HG03469 (cell line): ENCODE results near the gene GAST.
"Not testable (repeated sequence)": the region's sequence is repeated elsewhere in the genome, so short reads cannot be mapped to it uniquely, and the experiment has no call there.

ENCODE experiments used
- ATAC-seq: cut with Tn5 transposase; IDR thresholded peaks from one replicate; pipeline ENCODE4 v1.9.1; 2021; ENCODE audit warnings: mild to moderate bottlenecking, moderate library complexity, moderate number of reproducible peaks; ENCODE audit not compliant: unreplicated experiment

GAST gene, protein sequence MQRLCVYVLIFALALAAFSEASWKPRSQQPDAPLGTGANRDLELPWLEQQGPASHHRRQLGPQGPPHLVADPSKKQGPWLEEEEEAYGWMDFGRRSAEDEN

DNA sequence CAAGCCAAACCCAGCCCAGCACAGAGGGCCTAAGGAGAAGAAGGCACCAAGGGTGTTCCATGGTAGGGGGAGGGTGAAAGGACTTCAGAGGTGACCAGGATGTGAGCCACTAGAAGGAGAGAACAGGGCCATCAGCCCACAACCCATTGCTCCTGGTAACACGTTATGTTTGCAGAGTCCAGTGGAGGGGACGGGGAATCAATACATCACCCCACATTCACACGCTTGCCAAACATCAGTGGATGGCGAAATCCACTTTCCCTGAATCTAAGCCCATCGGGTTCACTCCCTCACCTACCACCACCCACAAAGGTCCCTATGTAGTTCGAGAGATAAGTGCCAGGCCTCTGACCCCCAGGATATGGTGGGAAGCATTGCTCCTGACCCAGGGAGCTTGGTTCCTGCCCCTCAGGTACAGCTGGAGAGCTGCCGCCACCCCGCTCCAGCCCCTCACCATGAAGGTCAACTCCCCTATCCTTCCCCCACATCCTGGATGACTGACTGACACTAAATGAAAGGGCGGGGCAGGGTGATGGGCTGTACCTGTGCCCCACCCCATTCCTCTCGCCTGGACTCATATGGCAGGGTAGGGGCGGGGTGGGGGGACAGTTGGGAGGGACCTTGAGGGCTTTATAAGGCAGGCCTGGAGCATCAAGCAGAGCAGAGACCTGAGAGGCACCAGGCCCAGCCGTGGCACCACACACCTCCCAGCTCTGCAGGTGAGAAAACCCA lies at the start of gene GAST:
GAST (plus strand) TSS at position 663 of the 732 bp plus-strand sequence. CDS start 3,106 bp downstream, outside the sequence.
- ATAC-seq: no peak

DNA sequence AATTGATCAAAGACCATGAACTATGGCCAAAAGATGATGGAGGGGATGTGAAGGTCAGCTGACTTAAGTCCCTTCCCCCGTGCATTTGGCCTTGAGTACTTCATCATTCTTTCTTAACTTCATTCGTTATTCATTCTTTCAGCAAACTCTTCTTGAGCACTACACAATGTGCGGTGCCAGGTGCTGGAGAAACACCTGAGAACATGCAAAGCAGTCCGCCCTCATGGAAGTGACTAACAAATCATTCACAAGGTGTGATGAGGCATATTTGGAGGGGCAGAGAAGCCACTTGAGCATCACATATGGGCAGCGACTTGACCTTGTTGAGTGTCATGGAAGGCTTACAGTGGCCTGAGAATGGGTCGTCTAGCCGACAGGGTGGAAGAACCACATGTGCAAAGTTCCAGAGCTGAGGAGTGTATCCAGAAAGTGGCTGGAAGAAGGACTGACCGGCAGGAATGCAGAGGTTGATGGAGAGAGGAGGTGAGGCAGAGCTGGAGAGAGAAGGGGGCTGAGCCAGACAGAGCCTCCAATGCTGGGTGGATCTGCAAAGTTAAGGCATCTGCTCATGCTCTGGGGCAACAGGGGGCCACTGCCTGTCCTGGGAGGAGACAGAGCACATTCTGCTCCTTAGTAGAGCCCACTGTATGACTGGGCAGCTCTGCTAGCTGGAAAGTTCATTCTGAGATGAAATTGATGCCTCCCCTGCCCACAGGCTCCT lies 48.5 kb upstream of the GAST start:
- no peak for ATAC-seq

DNA sequence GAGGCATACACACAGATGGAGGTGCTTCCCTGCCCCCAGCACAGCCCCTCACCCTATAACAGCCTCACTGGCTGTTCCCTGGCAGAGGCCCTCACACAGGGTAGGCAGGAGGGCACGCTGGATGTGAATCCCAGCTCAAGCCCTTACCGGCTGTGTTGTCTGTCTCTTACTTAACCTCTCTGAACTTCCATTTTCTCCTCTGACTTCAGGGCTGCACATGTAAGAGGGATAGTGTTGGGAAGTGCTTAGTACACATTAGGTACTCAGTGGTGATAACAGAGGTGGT lies 48.0 kb upstream of the GAST start:
- no peak for ATAC-seq

DNA sequence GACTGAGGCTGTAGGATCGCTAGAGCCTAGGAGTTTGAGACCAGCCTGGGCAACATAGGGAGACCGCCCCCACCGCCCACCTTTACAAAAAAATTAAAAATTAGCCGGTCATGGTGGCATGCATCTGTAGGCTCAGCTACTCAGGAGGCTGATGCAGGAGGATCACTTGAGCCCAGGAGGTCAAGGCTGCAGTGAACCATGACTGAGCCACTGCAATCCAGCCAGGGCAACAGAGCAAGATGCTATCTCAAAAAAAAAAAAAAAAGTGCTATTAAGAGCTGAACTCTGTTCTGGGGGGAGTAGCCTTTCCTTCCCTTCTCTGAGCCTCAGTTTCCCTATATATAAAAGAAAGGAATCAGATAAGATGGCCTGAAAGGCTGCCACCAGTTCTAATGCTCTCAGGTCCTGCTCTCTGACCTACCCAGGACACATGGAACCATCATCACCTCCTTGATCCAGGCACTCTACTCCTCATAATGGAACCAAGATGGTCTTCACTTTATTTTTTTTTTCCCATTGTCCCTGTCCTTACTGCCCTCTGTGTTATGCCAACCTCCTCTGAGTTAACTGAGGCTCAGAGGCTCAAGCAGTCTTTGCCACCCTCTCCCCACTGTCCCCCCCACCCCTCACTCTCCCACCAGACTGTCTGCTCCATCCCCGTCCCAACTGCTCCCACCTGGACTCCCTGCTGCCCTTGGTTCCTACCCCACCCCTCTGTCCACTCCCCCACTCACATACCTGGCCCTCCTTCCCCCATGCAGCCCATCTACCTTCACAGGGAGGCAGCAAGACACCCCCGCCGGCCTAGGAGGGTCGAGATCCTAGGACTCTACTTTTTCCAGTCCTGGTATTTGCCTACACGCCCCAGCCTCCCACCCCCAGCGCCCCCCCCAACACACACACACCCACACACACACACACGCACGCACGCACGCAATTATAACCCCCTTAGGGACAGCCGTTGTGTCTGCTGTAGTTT lies 47.3 kb upstream of the GAST start:
- ATAC-seq: no peak

DNA sequence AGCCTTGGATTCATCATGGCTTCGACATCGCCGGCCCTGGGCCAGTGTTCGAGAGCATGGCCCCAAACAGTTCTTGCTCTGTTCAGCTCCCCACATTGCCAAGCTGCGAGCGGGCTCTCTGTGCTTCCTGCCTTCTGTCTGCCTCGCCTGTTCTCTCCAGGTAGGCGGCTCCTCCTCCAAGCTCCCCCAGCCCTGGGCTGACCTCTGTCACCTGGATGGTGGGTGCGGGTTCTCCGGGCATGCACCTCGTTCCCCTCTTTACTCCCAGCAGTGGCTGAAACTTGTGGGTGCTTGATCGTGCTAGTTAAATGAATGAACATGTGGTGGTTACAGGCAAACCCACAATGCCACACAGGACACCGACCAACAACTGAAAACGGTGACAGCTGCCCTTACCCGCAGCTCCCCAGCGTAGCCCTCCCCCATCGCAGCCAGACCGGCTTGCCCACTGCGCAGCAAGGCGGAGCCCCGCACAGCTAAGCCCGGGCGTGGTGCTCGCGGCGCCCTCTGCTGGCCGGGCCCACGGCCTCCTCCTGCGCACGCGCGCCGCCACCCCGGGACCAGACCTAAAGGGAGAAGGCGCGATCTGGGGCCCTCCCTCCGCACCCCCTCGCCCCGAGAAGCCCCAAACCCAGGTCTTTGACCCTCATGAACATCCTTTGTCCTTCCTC lies 46.4 kb upstream of the GAST start:
- ATAC-seq: peak; percentile 29

DNA sequence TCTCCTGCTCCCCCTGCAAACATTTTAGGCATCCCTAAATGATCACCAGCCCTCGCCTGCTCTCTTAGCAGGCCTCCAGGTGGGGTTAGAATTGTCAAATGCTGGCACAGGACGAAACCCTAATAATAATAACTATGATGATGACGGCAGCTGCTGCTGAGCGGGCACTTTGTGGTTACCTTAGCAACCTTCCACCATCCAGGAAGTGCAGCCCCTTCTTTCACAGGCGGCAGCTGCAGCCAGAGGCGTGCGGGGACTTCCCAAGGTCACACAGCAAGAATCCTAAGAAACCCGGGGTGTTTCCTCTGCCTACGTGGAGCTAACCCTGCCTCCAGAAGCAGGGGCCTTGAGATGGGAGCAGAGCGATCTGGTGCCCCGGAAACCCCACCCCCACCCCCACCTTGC lies 45.9 kb upstream of the GAST start:
- ATAC-seq: peak; percentile 21

DNA sequence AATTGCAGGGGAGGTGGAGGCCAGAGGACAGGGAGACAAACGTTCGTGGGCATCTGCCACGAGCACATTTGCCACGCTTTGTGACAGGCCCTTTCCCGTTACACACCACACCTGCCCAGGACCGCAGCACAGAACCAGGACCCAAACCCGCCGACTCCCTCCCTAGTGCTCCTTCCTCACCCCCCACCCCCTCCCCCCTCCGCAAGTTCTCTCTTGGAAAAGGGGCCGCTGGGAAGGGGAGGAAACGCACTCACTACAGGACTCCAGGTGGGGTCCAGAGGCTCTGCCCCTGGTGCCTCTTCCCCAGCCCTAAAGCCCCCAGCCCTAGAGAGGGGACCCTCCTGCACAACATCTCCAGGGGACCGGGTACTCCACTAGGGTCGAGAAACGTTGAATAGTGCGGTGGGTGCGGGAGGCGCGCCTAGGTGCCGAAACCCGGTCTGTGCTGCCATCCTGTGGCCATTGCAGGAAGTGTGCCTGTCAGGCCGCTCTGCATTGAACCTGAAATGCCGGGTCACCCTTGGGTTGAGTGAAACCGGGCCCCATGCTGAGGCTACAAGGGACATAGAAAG lies 45.3 kb upstream of the GAST start:
- ATAC-seq: peak; percentile 28

DNA sequence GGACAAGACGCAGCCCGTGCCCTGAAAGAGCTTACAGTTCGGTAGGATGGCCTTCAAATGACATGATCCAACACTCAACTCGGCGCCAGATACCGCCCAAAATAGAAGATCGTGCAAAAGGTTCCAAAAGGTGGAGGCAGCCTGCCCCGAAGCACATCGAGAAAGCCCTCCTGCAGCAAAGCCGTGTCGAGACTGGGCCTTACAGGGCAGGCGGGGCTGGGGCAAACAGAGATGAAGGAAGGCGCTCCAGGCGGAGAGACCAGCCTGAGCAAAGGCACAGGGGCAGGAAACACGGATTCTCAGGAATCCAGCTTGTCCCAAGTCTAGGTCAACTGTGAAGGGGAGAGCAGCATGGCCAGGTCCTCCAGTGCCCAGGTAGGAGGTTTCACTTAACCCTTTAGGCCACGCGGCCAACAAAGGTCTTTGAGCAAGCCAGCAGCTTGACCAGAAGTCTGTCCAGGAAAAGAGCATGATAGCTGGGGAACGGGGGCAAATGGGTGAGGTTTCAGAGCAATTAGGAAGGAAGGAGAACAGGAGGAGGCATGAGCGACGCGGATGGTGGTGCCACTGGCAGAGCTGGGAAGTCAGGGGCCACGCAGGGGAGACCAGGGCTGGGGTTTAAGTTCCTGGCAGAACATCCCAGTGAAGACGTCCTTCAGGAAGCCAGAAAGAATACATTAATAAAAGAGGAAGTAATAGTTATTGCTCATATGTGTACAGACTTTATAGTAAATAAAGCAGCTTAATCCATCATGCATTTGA lies 44.7 kb upstream of the GAST start:
- ATAC-seq: no peak

DNA sequence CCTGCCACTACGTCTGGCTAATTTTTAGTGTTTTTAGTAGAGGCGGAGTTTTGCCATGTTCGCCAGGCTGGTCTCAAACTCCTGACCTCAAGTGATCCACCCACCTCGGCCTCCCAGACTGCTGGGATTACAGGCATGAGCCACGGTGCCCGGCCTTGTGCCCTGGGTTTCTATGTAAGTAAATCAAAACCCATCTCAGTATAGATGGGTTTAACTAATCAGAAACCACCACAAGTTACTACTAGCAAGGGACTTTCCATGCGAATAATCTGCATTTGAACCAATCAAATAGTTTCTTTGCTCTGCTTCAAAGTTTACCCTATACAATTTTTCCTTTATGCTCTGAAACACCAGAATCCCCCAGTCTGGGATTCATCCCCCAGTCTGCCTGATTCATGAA lies 40.0 kb upstream of the GAST start:
- no peak for ATAC-seq

DNA sequence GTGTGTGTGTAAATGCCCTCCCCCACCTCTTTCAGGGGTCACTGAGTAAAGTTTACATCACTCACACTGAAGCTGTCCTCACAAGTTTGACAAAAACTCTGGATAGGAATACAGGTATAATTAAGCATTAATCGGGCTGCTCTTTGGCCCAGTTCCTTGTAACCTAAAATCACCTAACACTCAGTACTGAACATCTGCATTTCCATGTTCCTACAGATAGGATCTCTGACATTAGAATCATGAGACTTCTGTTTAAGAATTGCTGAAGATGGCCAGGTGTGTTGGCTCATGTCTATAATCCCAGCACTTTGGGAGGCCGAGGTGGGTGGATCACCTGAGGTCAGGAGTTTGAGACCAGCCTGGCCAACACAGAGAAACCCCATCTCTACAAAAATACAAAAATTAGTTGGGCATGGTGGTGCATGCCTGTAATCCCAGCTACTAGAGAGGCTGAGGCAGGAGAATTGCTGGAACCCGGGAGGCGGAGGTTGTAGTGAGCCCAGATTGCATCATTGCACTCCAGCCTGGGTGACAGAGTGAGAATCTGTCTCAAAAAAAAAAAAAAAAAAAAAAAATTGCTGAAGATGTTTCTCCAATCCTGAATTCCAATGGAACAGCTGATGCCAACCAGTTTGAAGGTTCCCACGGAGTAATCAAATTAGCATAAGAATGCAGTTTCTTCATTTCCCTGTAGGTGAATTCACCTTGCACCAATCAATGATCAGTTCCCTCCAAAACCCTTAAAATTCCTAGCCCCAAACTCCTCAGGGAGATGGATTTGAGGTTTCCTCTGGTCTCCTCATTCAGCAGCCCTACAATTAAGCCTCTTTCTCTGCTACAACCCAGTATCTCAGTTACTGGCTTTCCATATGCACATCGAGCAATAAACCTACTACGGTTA lies 36.7 kb upstream of the GAST start:
- not testable (repeated sequence) for ATAC-seq

DNA sequence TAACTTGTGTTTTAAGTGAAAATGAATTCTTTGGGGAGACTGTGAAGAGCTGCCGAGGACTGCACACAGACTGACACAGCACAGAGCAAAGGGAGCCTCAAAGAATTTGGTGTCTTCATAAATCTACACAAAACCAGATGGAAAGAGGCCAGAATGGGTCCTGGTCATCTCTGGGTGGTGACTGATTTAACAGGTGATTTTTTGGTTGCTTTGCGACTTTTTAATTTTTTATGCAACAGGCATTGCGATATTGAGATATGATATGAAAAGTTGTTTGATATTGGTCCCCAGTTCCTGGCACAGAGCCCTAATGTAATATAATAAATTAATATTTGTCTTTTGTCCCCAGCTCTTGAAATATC lies 36.1 kb upstream of the GAST start:
- ATAC-seq: no peak

DNA sequence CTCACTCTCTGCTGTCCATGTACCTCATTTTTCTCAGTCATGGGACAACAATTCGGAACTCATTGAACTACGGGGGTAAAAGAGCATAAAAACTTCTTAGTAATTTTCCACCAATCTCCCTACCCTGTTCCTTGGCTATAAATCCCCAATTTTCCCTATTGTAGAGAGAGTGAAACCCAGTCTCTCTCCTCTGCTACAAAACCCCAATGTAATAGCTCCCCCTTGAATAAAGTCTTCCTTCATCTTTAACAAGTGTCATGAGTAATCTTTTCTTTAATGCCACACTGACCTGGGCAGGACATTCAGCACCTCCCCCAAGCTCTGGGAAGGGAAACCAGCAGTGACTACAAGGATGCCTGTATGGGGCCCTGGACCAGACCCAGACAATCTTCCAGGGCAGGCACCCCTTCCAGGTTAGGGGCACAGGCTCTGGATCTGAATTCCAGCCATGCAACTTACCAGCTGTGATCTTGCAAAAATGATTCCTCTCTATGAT lies 33.7 kb upstream of the GAST start:
- ATAC-seq: no peak

DNA sequence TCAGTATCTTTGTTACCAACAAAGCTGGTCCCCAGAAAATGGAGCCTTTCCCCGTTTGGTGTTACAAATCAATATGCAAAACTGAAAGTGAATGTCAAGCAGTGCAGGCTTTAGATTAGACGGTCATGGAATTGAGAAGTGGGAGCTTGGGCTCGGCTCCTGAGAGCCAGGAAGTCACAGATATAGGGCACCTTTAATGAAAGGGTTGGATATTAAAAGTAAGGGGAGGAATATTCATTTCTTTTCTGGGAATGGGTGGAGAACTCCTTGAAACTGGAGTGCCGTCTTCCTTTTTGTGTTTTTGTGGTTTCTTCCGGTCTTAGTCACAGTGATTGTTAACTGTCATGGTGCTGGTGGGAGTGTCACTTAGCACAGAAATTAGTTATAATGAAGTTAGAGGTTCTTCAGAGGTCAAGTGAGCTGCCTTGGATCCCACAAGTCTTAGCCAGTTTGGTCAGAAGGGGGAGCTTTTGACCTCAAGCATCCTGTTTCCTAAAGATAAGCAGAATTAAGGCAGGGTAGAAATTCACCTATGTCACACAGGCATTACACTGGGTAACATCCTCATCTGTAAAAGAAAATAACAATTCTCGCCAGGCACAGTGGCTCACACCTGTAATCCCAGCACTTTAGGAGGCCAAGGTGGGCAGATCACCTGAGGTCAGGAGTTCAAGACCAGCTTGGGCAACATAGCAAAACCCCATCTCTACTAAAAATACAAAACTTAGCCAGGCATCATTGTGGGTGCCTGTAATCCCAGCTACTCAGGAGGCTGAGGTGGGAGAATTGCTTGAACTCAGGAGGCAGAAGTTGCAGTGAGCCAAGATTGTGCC lies 33.0 kb upstream of the GAST start:
- ATAC-seq: no peak

DNA sequence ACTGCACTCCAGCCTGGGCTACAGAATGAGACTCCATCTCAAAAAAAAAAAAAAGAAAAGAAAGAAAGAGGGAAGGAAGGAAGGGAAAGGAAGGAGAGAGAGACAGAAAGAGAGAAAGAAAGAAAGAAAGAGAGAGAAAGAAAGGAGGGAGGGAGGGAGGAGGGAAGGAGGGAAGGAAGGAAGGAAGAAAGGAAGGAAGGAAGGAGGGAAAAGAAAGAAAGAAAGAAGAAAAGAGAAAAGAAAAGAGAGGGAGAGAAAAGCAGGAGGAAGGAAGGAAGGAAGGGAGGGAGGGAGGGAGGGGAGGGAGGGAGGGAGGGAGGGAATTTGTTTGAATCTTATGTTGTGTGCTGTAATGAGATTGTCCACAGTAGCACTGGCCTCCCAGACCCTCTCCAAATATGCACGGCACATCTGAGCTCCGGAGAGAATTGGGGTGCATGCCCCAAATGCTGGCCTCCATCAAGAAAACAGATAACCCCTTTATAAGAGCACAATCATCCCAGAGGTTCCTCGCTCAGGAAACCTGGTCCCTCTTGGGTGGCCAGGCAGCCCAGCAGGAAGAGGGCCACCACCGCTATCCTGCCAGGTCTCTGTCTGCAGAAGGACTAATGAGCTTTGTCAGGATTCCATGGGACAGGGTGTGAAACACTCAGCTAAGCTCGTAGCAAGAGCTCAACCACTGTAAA lies 32.2 kb upstream of the GAST start:
- ATAC-seq: no peak

DNA sequence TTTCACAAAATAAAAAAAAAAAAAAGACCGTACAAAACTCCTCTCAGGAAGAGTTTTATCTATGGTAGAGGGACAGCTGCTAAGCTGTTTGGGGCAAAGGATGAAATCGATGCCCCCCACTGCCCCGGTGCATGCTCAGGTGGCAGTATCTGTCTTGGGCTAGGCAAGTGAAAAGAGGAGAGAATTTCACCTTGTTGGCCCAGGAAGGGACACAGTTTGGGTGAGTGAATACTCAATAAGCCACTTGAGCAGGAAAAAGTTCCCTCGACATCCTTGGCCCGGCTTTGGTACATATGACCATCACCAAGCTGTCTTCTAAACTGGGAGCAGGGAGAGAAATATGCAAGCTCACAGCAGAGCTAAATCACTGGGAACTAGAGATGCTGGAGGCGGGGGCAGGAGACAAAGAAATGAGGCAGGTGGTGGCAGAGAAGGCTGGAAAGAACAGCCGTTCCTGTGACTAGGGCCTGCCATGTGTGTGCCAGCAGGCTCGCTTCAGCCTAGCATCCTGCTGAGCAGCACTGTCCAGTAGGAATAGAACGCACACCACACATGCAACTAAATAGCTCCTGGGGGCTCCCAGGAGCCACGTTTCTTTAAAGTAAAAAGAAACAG lies 31.6 kb upstream of the GAST start:
- no peak for ATAC-seq

DNA sequence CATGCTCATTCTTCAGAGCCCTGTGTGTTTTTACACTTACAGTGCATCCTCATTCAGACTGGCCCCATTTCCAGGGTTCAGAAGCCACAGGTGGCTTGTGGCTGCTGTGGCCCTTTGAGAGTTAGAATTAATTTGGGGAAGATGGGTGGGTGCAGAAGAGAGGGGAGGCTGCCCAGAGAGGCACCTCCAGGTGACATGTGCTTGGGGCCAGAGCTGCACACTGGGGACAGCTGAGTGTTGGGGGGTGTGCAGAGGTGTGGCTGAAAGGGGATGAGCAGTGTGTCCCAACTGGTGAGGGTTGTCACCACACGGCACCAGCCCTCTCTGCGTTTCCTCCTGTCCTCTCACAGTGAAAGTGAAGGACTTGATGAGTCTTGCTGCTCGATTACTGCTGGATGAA lies 30.4 kb upstream of the GAST start:
- no peak for ATAC-seq

DNA sequence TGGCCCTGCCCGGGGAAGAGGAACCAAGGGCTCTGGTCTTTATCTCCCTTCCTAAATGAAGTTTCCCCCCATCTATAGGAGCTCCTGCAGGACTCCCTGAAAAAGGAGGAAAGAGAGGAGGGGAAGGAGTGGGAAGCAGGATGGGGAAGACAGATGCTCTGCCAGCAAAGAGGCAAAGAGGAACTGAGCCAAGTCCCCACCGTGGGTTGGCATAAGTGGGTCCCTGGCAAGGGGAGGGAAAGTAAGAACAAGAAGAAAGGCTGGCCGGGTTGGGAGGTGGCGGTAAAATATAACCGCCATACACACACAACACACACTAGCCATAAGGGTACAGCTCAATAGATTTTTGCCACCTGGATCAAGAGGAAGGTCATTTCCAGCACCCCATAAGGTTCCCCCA lies 29.5 kb upstream of the GAST start:
- no peak for ATAC-seq
